HG03442 (cell line): ENCODE results near the gene BRF1.
A peak's percentile ranks its signal among the peaks of the same experiment; 100 is the strongest.

Source experiments
- ATAC-seq: cut with Tn5 transposase; IDR thresholded peaks from one replicate; pipeline ENCODE4 v1.9.1; 2021; ENCODE audit warnings: mild to moderate bottlenecking, moderate library complexity; ENCODE audit not compliant: unreplicated experiment

Gene BRF1

GRCh38 chr14:105180592-105181548, 119.9 kb downstream of the BRF1 start, which contains the start of gene NUDT14:
Gene NUDT14, minus strand, starts transcription at chr14:105181312. Its CDS starts 103 bp downstream, at chr14:105181209.
- peak; percentile 44 for ATAC-seq

GRCh38 chr14:105179191-105179590, 121.6 kb downstream of the BRF1 start:
- ATAC-seq: no peak

GRCh38 chr14:105178868-105179140, 122.0 kb downstream of the BRF1 start:
- no peak for ATAC-seq

GRCh38 chr14:105178069-105178867, 122.5 kb downstream of the BRF1 start:
- no peak for ATAC-seq

- ATAC-seq: no peak
These were observed 123.7 kb downstream of the BRF1 start for GRCh38 chr14:105177082-105177481.

GRCh38 chr14:105176513-105176912, 124.3 kb downstream of the BRF1 start:
- no peak for ATAC-seq

- no peak for ATAC-seq
These were observed 126.6 kb downstream of the BRF1 start for GRCh38 chr14:105173901-105174894.

GRCh38 chr14:105173145-105173544, 127.7 kb downstream of the BRF1 start:
- no peak for ATAC-seq

- no peak for ATAC-seq
These were observed 128.3 kb downstream of the BRF1 start for GRCh38 chr14:105172476-105172875.

GRCh38 chr14:105171004-105171673, 129.7 kb downstream of the BRF1 start:
- ATAC-seq: no peak

GRCh38 chr14:105169776-105170655, 130.8 kb downstream of the BRF1 start:
- ATAC-seq: no peak

- no peak for ATAC-seq
These were observed 131.8 kb downstream of the BRF1 start for GRCh38 chr14:105168979-105169507.

GRCh38 chr14:105168496-105168978, 132.3 kb downstream of the BRF1 start, which contains the start of gene JAG2:
Gene JAG2, minus strand, starts transcription at chr14:105168776. Its CDS starts 356 bp downstream, at chr14:105168420.
- ATAC-seq: no peak

GRCh38 chr14:105168093-105168420, 132.7 kb downstream of the BRF1 start:
- ATAC-seq: no peak

GRCh38 chr14:105167303-105168092, 133.3 kb downstream of the BRF1 start:
- ATAC-seq: no peak

- ATAC-seq: no peak
These were observed 134.1 kb downstream of the BRF1 start for GRCh38 chr14:105166571-105167302.

- ATAC-seq: no peak
These were observed 134.9 kb downstream of the BRF1 start for GRCh38 chr14:105165761-105166485.
